HepG2 (cell line): ENCODE measurements around the gene MBL2. TPM values are rescaled to one million over a fixed set of nuclear protein-coding genes. Genes with fewer than 3 reads are reported as not detected.
A peak's percentile ranks its signal among the peaks of the same experiment; 100 is the strongest.

Experiments
- AKAP8 ChIP-seq: sonication (generic); formaldehyde crosslinking; IDR thresholded peaks from 2 replicates; pipeline ENCODE4 v1.5.1; 2020; ENCODE audit warnings: mild to moderate bottlenecking, missing genetic modification reagents
- BRF2 ChIP-seq: sonication (generic); formaldehyde crosslinking; IDR thresholded peaks from 2 replicates; pipeline ENCODE4 v1.8.1; 2022; ENCODE audit warnings: mild to moderate bottlenecking, missing genetic modification reagents
- CBX5 ChIP-seq: sonication (generic); formaldehyde crosslinking; IDR thresholded peaks from 2 replicates; pipeline ENCODE4 v1.4.0; 2020; ENCODE audit warnings: missing genetic modification reagents, borderline replicate concordance
- CEBPB ChIP-seq: IDR thresholded peaks from 2 replicates; pipeline ENCODE4 v1.6.1; 2011; ENCODE audit warnings: low read depth, low read length, improper control_type of control experiment, borderline replicate concordance
- GFI1 ChIP-seq: sonication (generic); formaldehyde crosslinking; IDR thresholded peaks from 2 replicates; pipeline ENCODE4 v1.5.0; 2020; ENCODE audit warnings: missing genetic modification reagents, mild to moderate bottlenecking, borderline replicate concordance
- HHEX ChIP-seq: IDR thresholded peaks from 2 replicates; pipeline ENCODE4 v1.6.1; 2016; ENCODE audit warnings: control low read depth
- IKZF4 ChIP-seq: sonication (generic); formaldehyde crosslinking; IDR thresholded peaks from 2 replicates; pipeline ENCODE4 v1.5.1; 2020; ENCODE audit warnings: borderline replicate concordance, mild to moderate bottlenecking, low read depth, missing genetic modification reagents; ENCODE audit errors: not compliant biosample characterization
- MYC ChIP-seq: sonication (generic); formaldehyde crosslinking; IDR thresholded peaks from 2 replicates; pipeline ENCODE4 v1.9.0; 2021; ENCODE audit warnings: missing genetic modification reagents, borderline replicate concordance
- NFKBIZ ChIP-seq: IDR thresholded peaks from 2 replicates; pipeline ENCODE4 v1.6.1; 2018; ENCODE audit warnings: missing genetic modification reagents, missing compliant biosample characterization
- NKX3-1 ChIP-seq: sonication (generic); formaldehyde crosslinking; IDR thresholded peaks from 2 replicates; pipeline ENCODE4 v1.5.0; 2020; ENCODE audit warnings: missing genetic modification reagents
- RAD21 ChIP-seq: fragments of 450-650 bp; formaldehyde crosslinking; IDR thresholded peaks from 2 replicates; pipeline ENCODE4 v1.5.0; 2020; ENCODE audit warnings: mild to moderate bottlenecking
- SKI ChIP-seq: fragments of 450-650 bp; IDR thresholded peaks from one replicate; pipeline ENCODE4 v1.6.1; 2018; ENCODE audit warnings: mild to moderate bottlenecking; ENCODE audit not compliant: partially characterized antibody
- SP1 ChIP-seq, 2 experiments: fragments of 450-650 bp in 1 of 2; sonication (generic) in 1 of 2; formaldehyde crosslinking in 1 of 2; IDR thresholded peaks; 2 replicates each; pipeline versions ENCODE4 v1.4.0 to v1.6.1; 2016 to 2020; ENCODE audit warnings: missing genetic modification reagents in 1 of 2
- THAP11 ChIP-seq: IDR thresholded peaks from 2 replicates; pipeline ENCODE4 v1.6.1; 2016; ENCODE audit warnings: missing biosample characterization, missing genetic modification reagents
- YY1 ChIP-seq: IDR thresholded peaks from 2 replicates; pipeline ENCODE4 v1.6.1; 2011; ENCODE audit warnings: low read length, low read depth, moderate library complexity, mild to moderate bottlenecking; ENCODE audit not compliant: insufficient read depth, insufficient replicate concordance
- ZC3H13 ChIP-seq: sonication (generic); formaldehyde crosslinking; IDR thresholded peaks from 2 replicates; pipeline ENCODE4 v1.8.1; 2023; ENCODE audit warnings: mild to moderate bottlenecking, missing genetic modification reagents, moderate library complexity
- ZFP82 ChIP-seq: sonication (generic); formaldehyde crosslinking; IDR thresholded peaks from 2 replicates; pipeline ENCODE4 v1.5.1; 2020; ENCODE audit warnings: mild to moderate bottlenecking, missing genetic modification reagents, borderline replicate concordance
- ZNF205 ChIP-seq: IDR thresholded peaks from 2 replicates; pipeline ENCODE4 v1.6.1; 2018; ENCODE audit warnings: missing biosample characterization, missing genetic modification reagents
- ZNF333 ChIP-seq: sonication (generic); formaldehyde crosslinking; IDR thresholded peaks from 2 replicates; pipeline ENCODE4 v1.4.0; 2020; ENCODE audit warnings: mild to moderate bottlenecking, missing genetic modification reagents, borderline replicate concordance
- ZNF790 ChIP-seq: sonication (generic); formaldehyde crosslinking; IDR thresholded peaks from 2 replicates; pipeline ENCODE4 v1.8.0; 2022; ENCODE audit warnings: missing genetic modification reagents, mild to moderate bottlenecking, borderline replicate concordance
- polyA plus RNA-seq, 8 experiments: library from polyadenylated mRNA; depleted of rRNA in 3 of 8; stranded (reverse) in 7 of 8; unstranded in 1 of 8; fragments of >200 nt; fragmentation: Illumina TruSeq in 4 of 8; extraction: Trizol in 4 of 8; gene quantifications; 2 replicates each; pipeline versions ENCODE4 v1.2.1 to v1.2.3, GENCODE V29; 2011 to 2016; ENCODE audit warnings: low read depth in 4 of 8, missing spikeins in 1 of 8, mixed read lengths in 1 of 8; ENCODE audit not compliant: insufficient read depth in 1 of 8
- total RNA-seq, 5 experiments: library from RNA; depleted of rRNA; stranded (reverse); fragments of >200 nt; fragmentation: Illumina TruSeq; extraction: Trizol; gene quantifications; 2 replicates each; pipeline ENCODE4 v1.2.3, GENCODE V29; 2016; ENCODE audit warnings: low read depth in 1 of 5
- TF ChIP-seq, protein P1 (sequence below): sonication (generic); formaldehyde crosslinking; IDR thresholded peaks from 2 replicates; pipeline ENCODE4 v1.4.0; 2020; ENCODE audit warnings: missing genetic modification reagents
- TF ChIP-seq, protein P2 (sequence below): sonication (generic); formaldehyde crosslinking; IDR thresholded peaks from 2 replicates; pipeline ENCODE4 v1.4.0; 2020; ENCODE audit warnings: missing genetic modification reagents, mild to moderate bottlenecking, borderline replicate concordance
- TF ChIP-seq, protein P3 (sequence below): sonication (generic); formaldehyde crosslinking; IDR thresholded peaks from 2 replicates; pipeline ENCODE4 v1.4.0; 2020; ENCODE audit warnings: mild to moderate bottlenecking, missing genetic modification reagents
- TF ChIP-seq, protein P4 (sequence below): sonication (generic); formaldehyde crosslinking; IDR thresholded peaks from 2 replicates; pipeline ENCODE4 v1.4.0; 2020; ENCODE audit warnings: low read depth, mild to moderate bottlenecking, missing genetic modification reagents

Gene MBL2
- total and polyA plus RNA-seq, 2 of the 13 experiments (the other 11 are each of a cell fraction or from before 2014, with no cell fraction given) = 9.6 to 16.2 TPM

GRCh38 chr10:52774600-52775106 lies 2.1 kb upstream of the MBL2 start (continued):
- TF ChIP-seq THAP11 (peak; percentile 76; the same call in 1 of the 2 replicates), AKAP8 (CRISPR knock-in tag) (peak; percentile 79; the same call in 1 of the 2 replicates), YY1 (no peak), BRF2 (CRISPR knock-in tag) (no peak), NFKBIZ (peak; percentile 66; the same call in 1 of the 2 replicates), ZFP82 (no peak), ZC3H13 (CRISPR knock-in tag) (no peak), RAD21 (CRISPR knock-in tag) (peak; percentile 51), ZNF333 (CRISPR knock-in tag) (0 out of 2 replicates have a peak, but pooled peaks have one; percentile 21), NKX3-1 (CRISPR knock-in tag) (no peak), CEBPB (peak; percentile 13; the same call in 1 of the 2 replicates), SKI (peak; percentile 88), MYC (CRISPR knock-in tag) (peak; percentile 61), ZNF205 (peak; percentile 83), HHEX (peak; percentile 91), SP1 (IDR thresholded peaks at IDR 0.05) (no peak), SP1 (CRISPR knock-in tag; IDR thresholded peaks at IDR 0.05) (no peak), ZNF790 (CRISPR knock-in tag) (no peak), GFI1 (CRISPR knock-in tag) (peak; percentile 95), CBX5 (CRISPR knock-in tag) (peak; percentile 46; the same call in 1 of the 2 replicates), IKZF4 (no peak)
- TF ChIP-seq, protein P1, sequence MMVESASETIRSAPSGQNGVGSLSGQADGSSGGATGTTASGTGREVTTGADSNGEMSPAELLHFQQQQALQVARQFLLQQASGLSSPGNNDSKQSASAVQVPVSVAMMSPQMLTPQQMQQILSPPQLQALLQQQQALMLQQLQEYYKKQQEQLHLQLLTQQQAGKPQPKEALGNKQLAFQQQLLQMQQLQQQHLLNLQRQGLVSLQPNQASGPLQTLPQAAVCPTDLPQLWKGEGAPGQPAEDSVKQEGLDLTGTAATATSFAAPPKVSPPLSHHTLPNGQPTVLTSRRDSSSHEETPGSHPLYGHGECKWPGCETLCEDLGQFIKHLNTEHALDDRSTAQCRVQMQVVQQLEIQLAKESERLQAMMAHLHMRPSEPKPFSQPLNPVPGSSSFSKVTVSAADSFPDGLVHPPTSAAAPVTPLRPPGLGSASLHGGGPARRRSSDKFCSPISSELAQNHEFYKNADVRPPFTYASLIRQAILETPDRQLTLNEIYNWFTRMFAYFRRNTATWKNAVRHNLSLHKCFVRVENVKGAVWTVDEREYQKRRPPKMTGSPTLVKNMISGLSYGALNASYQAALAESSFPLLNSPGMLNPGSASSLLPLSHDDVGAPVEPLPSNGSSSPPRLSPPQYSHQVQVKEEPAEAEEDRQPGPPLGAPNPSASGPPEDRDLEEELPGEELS = peak; percentile 90
- TF ChIP-seq, protein P2, sequence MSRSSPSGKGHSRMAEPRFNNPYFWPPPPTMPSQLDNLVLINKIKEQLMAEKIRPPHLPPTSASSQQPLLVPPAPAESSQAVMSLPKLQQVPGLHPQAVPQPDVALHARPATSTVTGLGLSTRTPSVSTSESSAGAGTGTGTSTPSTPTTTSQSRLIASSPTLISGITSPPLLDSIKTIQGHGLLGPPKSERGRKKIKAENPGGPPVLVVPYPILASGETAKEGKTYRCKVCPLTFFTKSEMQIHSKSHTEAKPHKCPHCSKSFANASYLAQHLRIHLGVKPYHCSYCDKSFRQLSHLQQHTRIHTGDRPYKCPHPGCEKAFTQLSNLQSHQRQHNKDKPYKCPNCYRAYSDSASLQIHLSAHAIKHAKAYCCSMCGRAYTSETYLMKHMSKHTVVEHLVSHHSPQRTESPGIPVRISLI = peak; percentile 79; the same call in 1 of the 2 replicates
- TF ChIP-seq, protein P3, sequence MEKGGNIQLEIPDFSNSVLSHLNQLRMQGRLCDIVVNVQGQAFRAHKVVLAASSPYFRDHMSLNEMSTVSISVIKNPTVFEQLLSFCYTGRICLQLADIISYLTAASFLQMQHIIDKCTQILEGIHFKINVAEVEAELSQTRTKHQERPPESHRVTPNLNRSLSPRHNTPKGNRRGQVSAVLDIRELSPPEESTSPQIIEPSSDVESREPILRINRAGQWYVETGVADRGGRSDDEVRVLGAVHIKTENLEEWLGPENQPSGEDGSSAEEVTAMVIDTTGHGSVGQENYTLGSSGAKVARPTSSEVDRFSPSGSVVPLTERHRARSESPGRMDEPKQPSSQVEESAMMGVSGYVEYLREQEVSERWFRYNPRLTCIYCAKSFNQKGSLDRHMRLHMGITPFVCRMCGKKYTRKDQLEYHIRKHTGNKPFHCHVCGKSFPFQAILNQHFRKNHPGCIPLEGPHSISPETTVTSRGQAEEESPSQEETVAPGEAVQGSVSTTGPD = peak; percentile 90; the same call in 1 of the 2 replicates
- TF ChIP-seq, protein P4, sequence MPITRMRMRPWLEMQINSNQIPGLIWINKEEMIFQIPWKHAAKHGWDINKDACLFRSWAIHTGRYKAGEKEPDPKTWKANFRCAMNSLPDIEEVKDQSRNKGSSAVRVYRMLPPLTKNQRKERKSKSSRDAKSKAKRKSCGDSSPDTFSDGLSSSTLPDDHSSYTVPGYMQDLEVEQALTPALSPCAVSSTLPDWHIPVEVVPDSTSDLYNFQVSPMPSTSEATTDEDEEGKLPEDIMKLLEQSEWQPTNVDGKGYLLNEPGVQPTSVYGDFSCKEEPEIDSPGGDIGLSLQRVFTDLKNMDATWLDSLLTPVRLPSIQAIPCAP = no peak
